HepG2 (cell line): Measurements from ENCODE around the gene TRMT6. TPM values are rescaled to one million over a fixed set of nuclear protein-coding genes. Genes with fewer than 3 reads are reported as not detected.

Experiments used
- ATAC-seq: fragments of 200-7000 bp; cut with Tn5 transposase; 3 replicates; pipeline ENCODE4 v1.9.1; 2020; ENCODE audit warnings: mild to moderate bottlenecking, moderate library complexity
- BruUV-seq: library from RNA; stranded (reverse); fragments of 400-500 nt; replicated peaks from 2 replicates; lab custom pipeline; 2021; lab: Mats Ljungman, UMichigan
- CTCF ChIA-PET: fragments of 300-600 bp; formaldehyde crosslinking; extraction: SDS; loops from one replicate; lab custom pipeline; 2021; ENCODE audit warnings: low total read pairs, inconsistent platforms, low intra/inter-chr PET ratio; lab: Yijun Ruan, JAX
- POLR2A ChIA-PET: fragments of 350-600 bp; sonication (Branson Sonifier 250); formaldehyde crosslinking; loops from one replicate; lab custom pipeline; 2020; ENCODE audit warnings: antibody characterized with exemption, inconsistent platforms; lab: Yijun Ruan, JAX
- DNase-seq: peaks from one replicate; pipeline ENCODE4 v3.0.0-alpha.2; 2015; ENCODE audit warnings: low spot score
- FAIRE-seq: peaks from 3 replicates; lab custom pipeline; 2011; peaks lifted over from hg19 to GRCh38; lab: Jason Lieb, UNC
- H2AFZ ChIP-seq: one replicate; pipeline ENCODE4 v1.6.1; 2011; ENCODE audit warnings: low read length, inconsistent platforms
- H3K27ac ChIP-seq: fragments of 300-600 bp; 3 replicates; pipeline ENCODE4 v1.8.0; 2011; ENCODE audit warnings: mixed run types, mild to moderate bottlenecking, mixed read lengths, low read length, inconsistent platforms; ENCODE audit not compliant: insufficient read depth; ENCODE audit errors: extremely low read length
- H3K27me3 ChIP-seq, 2 experiments: fragments of 200-600 bp in 1 of 2; 2 replicates in 1 of 2; 3 replicates in 1 of 2; pipeline versions ENCODE4 v1.6.0 to v1.8.0; 2011; ENCODE audit warnings: low read length in 2 of 2, mild to moderate bottlenecking in 2 of 2, moderate library complexity in 2 of 2, inconsistent platforms in 1 of 2; ENCODE audit not compliant: insufficient read depth in 2 of 2, control insufficient read depth in 1 of 2
- H3K36me3 ChIP-seq, 2 experiments: fragments of 200-600 bp in 1 of 2; replicated peaks in 1 of 2; 2 replicates in 1 of 2; 3 replicates in 1 of 2; pipeline versions ENCODE4 v1.5.1 to v1.8.0; 2011; ENCODE audit warnings: low read length in 2 of 2, inconsistent platforms in 1 of 2; ENCODE audit not compliant: insufficient read depth in 2 of 2, control insufficient read depth in 1 of 2
- H3K4me1 ChIP-seq: 2 replicates; pipeline ENCODE4 v1.5.1; 2012; ENCODE audit warnings: low read length, inconsistent platforms; ENCODE audit not compliant: insufficient read depth
- H3K4me2 ChIP-seq: 2 replicates; pipeline ENCODE4 v1.6.0; 2011; ENCODE audit warnings: low read depth, low read length, inconsistent platforms
- H3K4me3 ChIP-seq, 3 experiments: fragments of 200-600 bp in 1 of 3; sonication (generic), shearing (Covaris generic) in 1 of 3; replicated peaks in 1 of 3; 2 replicates each; pipeline ENCODE4 v1.5.1; 2011 to 2016; ENCODE audit warnings: low read length in 3 of 3, inconsistent platforms in 2 of 3, low read depth in 2 of 3, mild to moderate bottlenecking in 2 of 3, control low read depth in 1 of 3, mixed read lengths in 1 of 3; ENCODE audit not compliant: insufficient read depth in 1 of 3
- H3K79me2 ChIP-seq: one replicate; pipeline ENCODE4 v1.6.1; 2011; ENCODE audit warnings: low read length, inconsistent platforms; ENCODE audit not compliant: insufficient read depth
- H3K9ac ChIP-seq: 2 replicates; pipeline ENCODE4 v1.6.0; 2011; ENCODE audit warnings: mild to moderate bottlenecking, low read depth, low read length, inconsistent platforms; ENCODE audit not compliant: insufficient read depth
- H3K9me3 ChIP-seq: 2 replicates; pipeline ENCODE4 v1.5.1; 2012; ENCODE audit warnings: mild to moderate bottlenecking, low read length
- H4K20me1 ChIP-seq: 2 replicates; pipeline ENCODE4 v1.6.0; 2011; ENCODE audit warnings: inconsistent platforms, mild to moderate bottlenecking, low read length, moderate library complexity; ENCODE audit not compliant: insufficient read depth
- CC2D1A ChIP-seq: sonication (generic); formaldehyde crosslinking; IDR thresholded peaks from 2 replicates; pipeline ENCODE4 v1.8.1; 2023; ENCODE audit warnings: mild to moderate bottlenecking, missing genetic modification reagents
- HNRNPK ChIP-seq: fragments of 200-400 bp; formaldehyde crosslinking; IDR thresholded peaks from 2 replicates; pipeline ENCODE4 v1.6.1; 2018; ENCODE audit warnings: low read length, low read depth, moderate library complexity, mild to moderate bottlenecking; ENCODE audit not compliant: poor library complexity, severe bottlenecking
- IRF1 ChIP-seq: sonication (generic); formaldehyde crosslinking; IDR thresholded peaks from 2 replicates; pipeline ENCODE4 v1.4.0; 2020; ENCODE audit warnings: low read depth, mild to moderate bottlenecking, missing genetic modification reagents
- KDM1A ChIP-seq: IDR thresholded peaks from 2 replicates; pipeline ENCODE4 v1.6.1; 2016; ENCODE audit warnings: missing compliant biosample characterization
- MYNN ChIP-seq: sonication (generic); formaldehyde crosslinking; IDR thresholded peaks from 2 replicates; pipeline ENCODE4 v1.4.0; 2020; ENCODE audit warnings: mild to moderate bottlenecking, low read depth, missing genetic modification reagents
- NFYB ChIP-seq: sonication (generic); formaldehyde crosslinking; IDR thresholded peaks from 2 replicates; pipeline ENCODE4 v1.4.0; 2020; ENCODE audit warnings: missing genetic modification reagents
- RFXANK ChIP-seq: IDR thresholded peaks from 2 replicates; pipeline ENCODE4 v1.6.1; 2016
- SMC3 ChIP-seq: IDR thresholded peaks from 2 replicates; pipeline ENCODE4 v1.6.1; 2011; ENCODE audit warnings: low read length, improper control_type of control experiment
- TCF7 ChIP-seq: sonication (generic); IDR thresholded peaks from 2 replicates; pipeline ENCODE4 v1.6.1; 2016; ENCODE audit warnings: antibody characterized with exemption, low read depth
- YEATS4 ChIP-seq: sonication (generic); formaldehyde crosslinking; IDR thresholded peaks from 2 replicates; pipeline ENCODE4 v1.4.0; 2020; ENCODE audit warnings: missing genetic modification reagents, borderline replicate concordance
- ZBTB21 ChIP-seq: sonication (generic); formaldehyde crosslinking; IDR thresholded peaks from 2 replicates; pipeline ENCODE4 v1.4.0; 2020; ENCODE audit warnings: missing genetic modification reagents
- ZFP1 ChIP-seq: IDR thresholded peaks from 2 replicates; pipeline ENCODE4 v1.6.1; 2016
- ZNF343 ChIP-seq: sonication (generic); formaldehyde crosslinking; IDR thresholded peaks from 2 replicates; pipeline ENCODE4 v1.4.0; 2020; ENCODE audit warnings: mild to moderate bottlenecking, missing genetic modification reagents
- ZNF777 ChIP-seq: sonication (generic); formaldehyde crosslinking; IDR thresholded peaks from 2 replicates; pipeline ENCODE4 v1.4.0; 2020; ENCODE audit warnings: missing genetic modification reagents
- WGBS: methylation state at CpG from one replicate; pipeline ENCODE4 v1.1.6; 2017; ENCODE audit warnings: low lambda C conversion rate; 5-methylcytosine and 5-hydroxymethylcytosine counted together
- in situ Hi-C: cut with HindIII; loops from 2 replicates; pipeline ENCODE4 v1.10.0; 2017; ENCODE audit warnings: low pct_unique_long_range_greater_than_20kb; ENCODE audit not compliant: extremely low pct_ligation_motif_present
- intact Hi-C: fragments of 100-400 bp; cut with micrococcal nuclease; formaldehyde crosslinking; loops from one replicate; pipeline ENCODE4 v1.10.0; 2022; ENCODE audit not compliant: unreplicated experiment
- polyA plus RNA-seq, 8 experiments: library from polyadenylated mRNA; depleted of rRNA in 3 of 8; stranded (reverse) in 7 of 8; unstranded in 1 of 8; fragments of >200 nt; fragmentation: Illumina TruSeq in 4 of 8; extraction: Trizol in 4 of 8; gene quantifications; 2 replicates each; pipeline versions ENCODE4 v1.2.1 to v1.2.3, GENCODE V29; 2011 to 2016; ENCODE audit warnings: low read depth in 4 of 8, missing spikeins in 1 of 8, mixed read lengths in 1 of 8; ENCODE audit not compliant: insufficient read depth in 1 of 8
- total RNA-seq, 5 experiments: library from RNA; depleted of rRNA; stranded (reverse); fragments of >200 nt; fragmentation: Illumina TruSeq; extraction: Trizol; gene quantifications; 2 replicates each; pipeline ENCODE4 v1.2.3, GENCODE V29; 2016; ENCODE audit warnings: low read depth in 1 of 5
- TF ChIP-seq, protein P1 (sequence below): sonication (generic); formaldehyde crosslinking; IDR thresholded peaks from 2 replicates; pipeline ENCODE4 v1.4.0; 2020; ENCODE audit warnings: missing genetic modification reagents, borderline replicate concordance

TRMT6 gene
- total and polyA plus RNA-seq, 2 of the 13 experiments (the other 11 are each of a cell fraction or from before 2014, with no cell fraction given), result 10.5 to 37.8 TPM

DNA sequence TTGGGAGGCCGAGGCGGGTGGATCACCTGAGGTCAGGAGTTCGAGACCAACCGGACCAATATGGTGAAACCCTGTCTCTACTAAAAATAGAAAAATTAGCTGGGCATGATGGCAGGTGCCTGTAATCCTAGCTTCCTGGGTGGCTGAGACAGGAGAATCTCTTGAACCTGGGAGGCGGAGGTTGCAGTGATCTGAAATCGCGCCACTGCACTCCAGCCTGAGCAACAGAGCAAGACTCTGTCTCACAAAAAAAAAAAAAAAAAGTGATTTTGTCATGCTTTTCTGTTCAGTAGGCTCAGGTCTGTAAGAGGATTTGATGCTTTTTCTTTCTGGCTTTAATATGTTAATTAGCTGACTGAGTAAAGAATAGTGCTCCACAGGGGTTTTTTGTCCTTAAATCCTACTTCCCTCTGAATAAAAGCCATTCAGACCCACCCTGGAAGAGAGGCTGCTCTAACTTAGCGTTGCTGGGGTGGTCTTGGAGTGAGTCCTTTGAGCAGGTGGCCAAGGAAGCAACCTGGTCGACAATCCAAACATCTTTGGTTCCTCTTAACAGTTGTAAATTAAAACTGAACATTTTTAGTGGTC, 19.1 kb upstream of the TRMT6 start:
- Histone ChIP-seq H2AFZ (no peak overlapping the region), H3K9me3 (no peaks in the 10 kb centered on the region), H3K4me2 (no peak overlapping the region), H3K27me3 (no peaks in the 10 kb centered on the region), H3K36me3 (peaks cover 13 to 73% of the 10 kb centered on the region in 2 experiments), H3K4me3 (no peak overlapping the region), H3K9ac (no peak overlapping the region), H4K20me1 (no peaks in the 10 kb centered on the region), H3K4me1 (no peaks in the 10 kb centered on the region), H3K27ac (no peak overlapping the region), H3K79me2 (no peaks in the 10 kb centered on the region)
- DNase-seq, result no peak
- TF ChIP-seq TCF7, result no peak
- no TSS peak for BruUV-seq
- WGBS, result 98% methylated on average over 9 of the region's 9 CpGs
- ATAC-seq, result no peak
- intact Hi-C loops (no loop called here), in situ Hi-C loops (no loop called here)
- no peak for FAIRE-seq
- CTCF ChIA-PET, result no interaction called here
- POLR2A ChIA-PET, result no interaction called here

GRCh38 chr20:5968462-5968861, 18.1 kb upstream of the TRMT6 start:
- Histone ChIP-seq H3K36me3 (peaks cover 15 to 67% of the 10 kb centered on the region in 2 experiments), H3K27me3 (no peaks in the 10 kb centered on the region), H3K27ac (no peak overlapping the region), H3K9ac (no peak overlapping the region), H4K20me1 (no peaks in the 10 kb centered on the region), H3K4me2 (no peak overlapping the region), H3K79me2 (no peaks in the 10 kb centered on the region), H2AFZ (no peak overlapping the region), H3K4me3 (no peak overlapping the region), H3K9me3 (no peaks in the 10 kb centered on the region), H3K4me1 (no peaks in the 10 kb centered on the region)
- in situ Hi-C loops (no loop called here), intact Hi-C loops (no loop called here)
- BruUV-seq, result no TSS peak
- TF ChIP-seq ZFP1 (CRISPR knock-in tag) (no peak), SMC3 (no peak), KDM1A (CRISPR knock-in tag) (no peak), ZBTB21 (CRISPR knock-in tag) (no peak), HNRNPK (no peak), ZNF343 (CRISPR knock-in tag) (no peak), NFYB (CRISPR knock-in tag) (no peak), RFXANK (CRISPR knock-in tag) (no peak), ZNF777 (CRISPR knock-in tag) (no peak), CC2D1A (CRISPR knock-in tag) (no peak), IRF1 (CRISPR knock-in tag) (no peak), MYNN (no peak), YEATS4 (no peak)
- TF ChIP-seq, protein P1, sequence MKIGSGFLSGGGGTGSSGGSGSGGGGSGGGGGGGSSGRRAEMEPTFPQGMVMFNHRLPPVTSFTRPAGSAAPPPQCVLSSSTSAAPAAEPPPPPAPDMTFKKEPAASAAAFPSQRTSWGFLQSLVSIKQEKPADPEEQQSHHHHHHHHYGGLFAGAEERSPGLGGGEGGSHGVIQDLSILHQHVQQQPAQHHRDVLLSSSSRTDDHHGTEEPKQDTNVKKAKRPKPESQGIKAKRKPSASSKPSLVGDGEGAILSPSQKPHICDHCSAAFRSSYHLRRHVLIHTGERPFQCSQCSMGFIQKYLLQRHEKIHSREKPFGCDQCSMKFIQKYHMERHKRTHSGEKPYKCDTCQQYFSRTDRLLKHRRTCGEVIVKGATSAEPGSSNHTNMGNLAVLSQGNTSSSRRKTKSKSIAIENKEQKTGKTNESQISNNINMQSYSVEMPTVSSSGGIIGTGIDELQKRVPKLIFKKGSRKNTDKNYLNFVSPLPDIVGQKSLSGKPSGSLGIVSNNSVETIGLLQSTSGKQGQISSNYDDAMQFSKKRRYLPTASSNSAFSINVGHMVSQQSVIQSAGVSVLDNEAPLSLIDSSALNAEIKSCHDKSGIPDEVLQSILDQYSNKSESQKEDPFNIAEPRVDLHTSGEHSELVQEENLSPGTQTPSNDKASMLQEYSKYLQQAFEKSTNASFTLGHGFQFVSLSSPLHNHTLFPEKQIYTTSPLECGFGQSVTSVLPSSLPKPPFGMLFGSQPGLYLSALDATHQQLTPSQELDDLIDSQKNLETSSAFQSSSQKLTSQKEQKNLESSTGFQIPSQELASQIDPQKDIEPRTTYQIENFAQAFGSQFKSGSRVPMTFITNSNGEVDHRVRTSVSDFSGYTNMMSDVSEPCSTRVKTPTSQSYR (CRISPR knock-in tag), result no peak
- DNase-seq (no peak), ATAC-seq (no peak), FAIRE-seq (no peak)
- ChIA-PET POLR2A (no interaction called here), CTCF (no interaction called here)
- WGBS, result 95% methylated on average over 3 of the region's 3 CpGs
